ENCODE results near the gene TTC8. TPM values are rescaled to one million over a fixed set of nuclear protein-coding genes. Genes with fewer than 3 reads are reported as not detected.
A peak's percentile ranks its signal among the peaks of the same experiment; 100 is the strongest.
"Not testable (repeated sequence)": the region's sequence is repeated elsewhere in the genome, so short reads cannot be mapped to it uniquely, and the experiment has no call there.

The TTC8 gene
- total RNA-seq, 2 donors from 2014 or later: 13.4 to 16.3 TPM

DNA sequence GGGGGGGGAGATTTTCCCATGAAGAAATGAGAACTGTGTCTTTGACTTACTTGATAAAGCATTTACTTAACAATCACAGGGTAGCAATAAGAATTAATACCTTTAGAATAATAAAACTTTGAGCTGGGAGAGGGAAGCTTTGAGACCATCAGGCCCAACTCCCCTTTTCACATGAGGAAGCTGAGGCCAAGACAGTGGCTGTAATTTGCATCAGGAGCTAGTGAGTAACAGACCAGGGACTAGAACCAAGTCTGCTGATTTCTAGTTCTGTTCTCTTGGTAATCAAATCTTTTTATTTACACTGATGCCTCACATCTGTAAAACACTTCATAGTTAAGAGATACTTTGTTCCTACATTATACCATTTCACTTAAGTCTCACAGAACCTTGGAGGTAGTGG is 28.7 kb downstream of the TTC8 start:
- DNase-seq: no peak
- ATAC-seq: no peak
- intact Hi-C loops (cut with DNase I, micrococcal nuclease): no loop called here

DNA sequence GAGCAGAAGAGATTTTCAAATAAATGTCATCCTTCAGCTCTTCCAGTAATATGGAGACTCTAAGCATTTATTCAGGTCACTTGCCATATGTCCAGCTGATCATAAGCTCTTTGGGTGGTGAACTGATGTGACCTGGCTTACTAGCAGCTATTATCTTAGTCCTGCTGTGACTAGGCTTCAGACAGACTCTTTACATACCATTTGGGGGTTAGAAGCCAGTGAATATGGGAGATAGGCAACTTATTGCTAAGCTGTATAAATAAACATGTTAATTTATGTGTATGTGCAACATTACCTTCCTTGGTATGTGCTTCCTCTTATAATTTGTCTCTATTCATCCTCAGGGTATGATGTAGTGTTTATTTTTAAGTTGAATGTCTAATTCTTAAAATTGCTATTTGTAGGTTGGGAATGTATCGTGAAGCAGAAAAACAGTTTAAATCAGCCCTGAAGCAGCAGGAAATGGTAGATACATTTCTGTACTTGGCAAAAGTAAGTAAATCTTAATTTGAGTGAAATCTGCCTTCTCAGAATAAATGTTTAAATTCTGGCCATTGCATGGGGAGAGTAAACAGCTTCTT is 32.4 kb downstream of the TTC8 start:
- DNase-seq: no peak
- intact Hi-C loops (cut with DNase I, micrococcal nuclease): no loop called here
- ATAC-seq: no peak

DNA sequence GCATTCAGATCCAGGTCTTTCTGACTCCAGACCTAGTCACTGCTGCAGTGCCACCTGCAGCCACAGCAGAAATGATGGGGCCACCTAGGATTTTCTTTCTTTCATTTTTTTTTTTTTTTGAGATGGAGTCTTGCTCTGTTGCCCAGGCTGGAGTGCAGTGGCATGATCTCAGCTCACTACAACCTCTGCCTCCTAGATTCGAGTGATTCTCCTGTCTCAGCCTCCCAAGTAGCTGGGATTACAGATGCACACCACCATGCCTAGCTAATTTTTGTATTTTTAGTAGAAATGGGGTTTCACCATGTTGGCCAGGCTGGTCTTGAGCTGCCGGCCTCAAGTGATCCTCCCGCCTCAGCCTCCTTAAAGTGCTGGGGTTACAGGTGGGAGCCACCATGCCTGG is 33.4 kb downstream of the TTC8 start:
- DNase-seq; ATAC-seq; intact Hi-C loops (cut with DNase I, micrococcal nuclease): not testable (repeated sequence)

DNA sequence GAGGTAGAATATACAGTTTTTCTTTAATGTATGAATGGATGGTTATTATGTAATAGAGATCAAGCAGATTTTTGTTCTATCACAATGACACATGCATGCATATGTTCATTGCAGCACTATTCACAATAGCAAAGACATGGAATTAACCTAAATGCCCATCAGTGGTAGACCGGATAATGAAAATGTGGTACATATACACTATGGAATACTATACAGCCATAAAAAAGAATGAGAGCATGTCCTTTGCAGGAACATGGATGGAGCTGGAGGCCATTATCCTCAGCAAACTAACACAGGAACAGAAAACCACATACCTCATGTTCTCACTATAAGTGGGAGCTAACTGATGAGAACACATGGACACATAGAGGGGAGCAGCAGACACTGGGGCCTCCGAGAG is 34.7 kb downstream of the TTC8 start:
- intact Hi-C loops (cut with DNase I, micrococcal nuclease); ATAC-seq: not testable (repeated sequence)

DNA sequence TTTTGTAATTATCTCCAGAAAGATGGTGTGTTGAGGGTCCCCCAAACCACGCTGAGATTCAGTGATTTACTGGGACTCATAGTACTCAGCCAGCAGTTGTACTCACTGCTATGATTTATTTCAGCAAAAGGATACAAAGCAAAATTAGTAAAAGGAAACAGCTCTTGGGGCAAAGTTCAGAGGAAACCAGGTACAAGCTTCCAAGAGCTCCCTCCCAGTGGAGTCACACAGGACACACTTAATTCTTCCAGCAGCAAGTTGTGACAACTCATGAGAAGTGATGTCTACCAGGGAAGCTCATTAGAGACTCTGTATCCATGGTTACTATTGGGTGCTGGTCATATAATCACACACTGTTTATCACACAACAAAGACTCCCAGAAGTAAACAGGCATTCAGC is 38.7 kb downstream of the TTC8 start:
- DNase-seq: no peak
- ATAC-seq: peak; percentile 51
- intact Hi-C loops (cut with DNase I, micrococcal nuclease): no loop called here

More for the DNA sequence above, 34.7 kb downstream of the TTC8 start:
- not testable (repeated sequence) for DNase-seq

DNA sequence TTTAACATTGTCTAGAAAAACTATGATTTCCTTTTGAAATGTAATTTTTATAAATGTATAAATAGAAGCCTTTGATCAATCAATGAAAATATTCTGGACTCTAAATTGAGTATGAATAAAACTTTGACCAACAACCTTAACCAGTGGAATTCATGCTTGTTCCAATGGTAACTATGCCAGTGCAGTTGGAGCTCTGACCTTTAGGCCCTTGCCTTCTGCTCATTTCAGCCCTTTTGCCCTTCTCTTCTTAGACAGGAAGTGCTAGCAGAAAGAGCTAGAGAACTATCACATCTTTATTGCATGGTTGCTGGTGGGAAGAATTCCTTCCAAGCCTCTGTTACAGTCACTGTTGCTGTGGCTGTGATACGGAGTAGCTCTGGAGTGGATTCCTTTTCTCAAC is 39.7 kb downstream of the TTC8 start:
- no peak for ATAC-seq
- intact Hi-C loops (cut with DNase I, micrococcal nuclease): no loop called here
- no peak for DNase-seq

DNA sequence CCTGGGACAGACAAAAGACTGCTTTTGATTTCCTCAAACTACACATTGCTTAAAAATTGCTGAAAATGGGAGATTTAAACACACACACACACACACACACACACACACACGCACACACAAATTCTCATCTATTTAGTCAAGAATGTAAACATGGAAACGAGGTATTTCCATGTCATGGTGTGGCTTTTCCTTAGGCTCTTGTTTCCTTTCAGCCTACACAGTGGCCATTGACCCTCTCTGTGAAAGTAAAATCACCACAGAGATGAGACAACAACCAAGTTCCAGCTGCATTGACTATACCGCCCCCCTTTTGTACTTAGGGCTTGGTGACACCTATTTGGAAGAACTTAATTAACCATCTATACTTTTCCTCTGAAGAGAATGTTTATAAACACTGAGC is 41.9 kb downstream of the TTC8 start:
- no peak for DNase-seq
- ATAC-seq: no peak
- intact Hi-C loops (cut with DNase I, micrococcal nuclease): no loop called here

DNA sequence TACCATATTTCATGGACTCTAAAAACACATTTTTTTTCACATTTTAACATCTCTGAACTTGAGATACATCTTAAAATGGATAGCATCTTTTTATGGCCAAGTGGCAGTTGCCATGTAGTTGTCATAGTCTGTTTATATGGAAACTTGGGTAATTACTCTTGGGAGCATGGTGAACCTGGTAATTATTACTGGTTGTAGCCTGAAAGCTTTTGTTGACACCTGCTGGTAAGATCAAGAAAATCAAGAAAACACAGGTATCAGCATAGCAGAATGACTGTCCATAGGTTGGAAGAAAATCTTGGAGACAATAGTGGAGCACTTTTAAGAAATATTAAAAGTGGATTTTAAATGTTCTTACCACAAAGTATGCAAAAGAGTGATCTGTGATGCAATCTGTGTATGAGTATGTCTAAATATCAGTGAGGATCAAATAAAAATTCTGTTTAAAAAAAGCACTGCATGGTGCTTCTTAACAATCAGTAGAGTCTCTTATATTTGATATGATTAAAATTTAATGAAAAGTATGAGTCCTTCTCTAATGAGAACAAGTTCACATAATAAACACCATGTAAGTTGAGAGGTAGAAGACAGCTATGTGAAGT is 44.2 kb downstream of the TTC8 start:
- peak; percentile 65 for ATAC-seq
- intact Hi-C loops (cut with DNase I, micrococcal nuclease): no loop called here
- no peak for DNase-seq

DNA sequence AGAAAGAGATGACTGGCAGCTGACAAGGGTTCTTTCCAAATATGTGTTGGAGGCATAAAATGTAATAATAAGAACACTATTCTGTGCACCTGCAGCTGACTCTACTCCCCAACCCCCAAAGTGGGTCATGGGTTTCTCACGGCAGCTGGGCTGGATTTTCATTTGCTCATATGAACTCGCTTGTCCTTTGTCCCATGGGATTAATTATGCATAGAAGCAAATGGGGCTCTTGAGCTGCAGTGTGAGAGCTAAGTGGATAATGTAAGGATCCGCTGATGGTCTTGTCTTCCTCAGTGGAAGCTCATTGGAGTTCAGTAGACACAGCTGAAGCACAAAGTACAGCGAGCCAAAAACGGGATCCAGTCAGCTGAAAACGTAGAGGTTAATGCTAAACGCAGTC is 46.3 kb downstream of the TTC8 start:
- intact Hi-C loops (cut with DNase I, micrococcal nuclease): loop anchor here in 1 of 2 donors (10.0 kb wide), 1 partner anchor 206 kb away; no protein-coding TSS in a partner anchor
- DNase-seq (no peak), ATAC-seq (no peak)

DNA sequence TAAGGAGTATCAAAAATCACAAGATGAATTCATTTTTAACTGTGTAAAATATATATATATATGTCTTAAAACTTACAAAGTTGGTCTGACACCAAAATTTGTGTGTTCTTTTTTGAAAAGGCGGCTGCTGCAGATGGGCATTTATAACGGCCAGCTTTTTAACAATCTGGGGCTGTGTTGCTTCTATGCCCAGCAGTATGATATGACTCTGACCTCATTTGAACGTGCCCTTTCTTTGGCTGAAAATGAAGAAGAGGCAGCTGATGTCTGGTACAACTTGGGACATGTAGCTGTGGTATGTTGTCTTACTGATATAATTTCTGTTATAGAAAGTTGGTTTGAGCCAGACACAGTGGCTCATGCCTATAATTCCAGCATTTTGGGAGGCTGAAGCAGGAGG is 47.0 kb downstream of the TTC8 start:
- DNase-seq (no peak), ATAC-seq (no peak)
- intact Hi-C loops (cut with DNase I, micrococcal nuclease): loop anchor here in 1 of 2 donors (10.0 kb wide), 1 partner anchor 207 kb away; no protein-coding TSS in a partner anchor

DNA sequence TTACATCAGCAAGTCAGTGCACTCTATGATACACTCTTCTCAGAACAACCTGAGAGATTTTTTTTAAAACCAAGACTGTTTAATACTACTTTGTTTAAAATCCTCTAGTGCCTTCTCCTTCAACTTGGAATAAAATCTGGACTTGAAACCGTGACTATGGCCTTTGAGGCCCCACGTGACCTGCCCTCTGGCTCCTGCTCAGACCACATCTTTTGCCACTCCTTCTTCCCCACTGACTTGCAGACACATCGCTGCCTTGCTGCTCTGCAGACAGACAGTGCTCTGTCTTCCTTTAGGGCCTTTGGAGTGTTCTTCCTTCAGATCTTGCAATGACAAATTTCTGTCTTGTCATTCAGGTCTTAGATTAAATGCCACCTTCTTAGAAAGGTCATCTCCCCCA is 48.5 kb downstream of the TTC8 start:
- intact Hi-C loops (cut with DNase I, micrococcal nuclease): loop anchor here in 1 of 2 donors (10.0 kb wide), 1 partner anchor 208 kb away; no protein-coding TSS in a partner anchor
- DNase-seq: no peak
- no peak for ATAC-seq

DNA sequence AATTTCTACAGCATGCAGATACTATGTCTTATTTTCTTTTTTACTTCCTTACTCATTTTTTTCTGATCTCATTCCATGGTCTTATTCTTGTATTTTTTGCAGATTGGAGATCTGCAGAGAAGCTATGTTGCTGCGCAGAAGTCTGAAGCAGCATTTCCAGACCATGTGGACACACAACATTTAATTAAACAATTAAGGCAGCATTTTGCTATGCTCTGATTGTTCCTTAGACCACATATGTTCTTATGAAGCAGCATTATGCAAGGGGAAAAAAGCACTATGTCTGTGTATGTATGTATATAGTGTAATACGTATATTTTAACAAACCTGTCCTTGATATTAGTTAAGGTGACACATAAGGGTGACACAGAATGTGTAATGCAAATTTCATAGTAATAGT is 52.7 kb downstream of the TTC8 start:
- no peak for DNase-seq
- intact Hi-C loops (cut with DNase I, micrococcal nuclease): loop anchor here in 1 of 2 donors (10.0 kb wide), 1 partner anchor 212 kb away; no protein-coding TSS in a partner anchor
- ATAC-seq: no peak

DNA sequence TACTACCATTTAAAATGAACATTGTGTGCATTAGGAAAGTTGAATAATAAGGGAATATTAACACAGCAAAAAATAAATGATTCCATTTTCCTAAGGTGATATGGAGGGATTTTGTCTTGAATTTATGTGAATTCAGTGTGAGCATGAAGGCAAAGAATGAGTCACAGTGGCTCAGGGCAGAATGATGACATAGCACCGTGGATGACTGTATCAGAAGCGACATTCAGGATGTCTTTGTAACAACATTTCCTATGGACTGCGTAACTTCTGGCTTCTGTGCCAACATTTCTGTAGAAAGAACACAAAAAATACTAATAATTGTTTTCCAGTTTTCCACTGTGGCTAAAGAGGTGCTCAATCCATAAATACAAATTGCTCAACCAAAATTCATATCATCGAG is 54.6 kb downstream of the TTC8 start:
- no peak for DNase-seq

DNA sequence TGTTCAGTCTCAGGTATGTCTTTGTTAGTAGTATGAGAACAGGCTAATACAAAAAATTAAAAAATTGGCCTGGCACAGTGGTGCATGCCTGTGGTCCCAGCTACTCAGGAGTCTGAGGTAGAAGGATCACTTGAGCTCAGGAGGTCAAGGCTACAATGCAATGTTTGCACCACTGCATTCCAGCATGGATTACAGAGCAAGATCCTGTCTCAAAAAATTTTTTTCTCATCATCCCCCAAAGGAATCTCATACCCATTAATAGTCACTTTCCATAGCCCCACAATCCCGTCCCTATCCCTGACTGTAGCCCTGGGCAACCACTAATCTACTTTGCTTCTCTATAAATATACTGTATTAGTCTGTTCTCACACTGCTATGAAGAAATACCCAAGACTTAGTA is 57.8 kb downstream of the TTC8 start:
- intact Hi-C loops (cut with DNase I, micrococcal nuclease): no loop called here
- ATAC-seq: no peak
- no peak for DNase-seq

More for the DNA sequence above, 54.6 kb downstream of the TTC8 start:
- intact Hi-C loops (cut with DNase I, micrococcal nuclease): loop anchor here in 1 of 2 donors (10.0 kb wide), 1 partner anchor 214 kb away; no protein-coding TSS in a partner anchor
- no peak for ATAC-seq

DNA sequence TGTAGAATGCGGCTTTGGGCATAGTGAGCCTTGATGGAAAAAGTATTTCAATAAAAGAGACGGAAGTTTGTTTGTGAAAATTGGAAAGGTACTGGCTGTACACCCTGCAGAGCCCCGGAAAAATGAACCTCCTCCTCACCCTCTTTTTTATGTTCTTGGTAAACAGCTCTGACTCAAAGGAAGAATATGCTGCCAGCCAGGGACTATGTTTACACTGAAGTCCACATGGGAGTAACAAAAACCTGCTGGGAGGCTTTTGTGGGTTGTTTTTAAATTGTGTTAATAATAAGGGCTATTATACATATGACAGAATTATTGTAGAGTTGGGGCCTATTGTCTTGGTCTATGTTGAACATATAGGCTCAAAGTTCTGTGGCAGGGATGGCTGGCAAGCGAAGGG is 70.7 kb downstream of the TTC8 start:
- DNase-seq: no peak
- peak; percentile 37 for ATAC-seq
- intact Hi-C loops (cut with DNase I, micrococcal nuclease): no loop called here

DNA sequence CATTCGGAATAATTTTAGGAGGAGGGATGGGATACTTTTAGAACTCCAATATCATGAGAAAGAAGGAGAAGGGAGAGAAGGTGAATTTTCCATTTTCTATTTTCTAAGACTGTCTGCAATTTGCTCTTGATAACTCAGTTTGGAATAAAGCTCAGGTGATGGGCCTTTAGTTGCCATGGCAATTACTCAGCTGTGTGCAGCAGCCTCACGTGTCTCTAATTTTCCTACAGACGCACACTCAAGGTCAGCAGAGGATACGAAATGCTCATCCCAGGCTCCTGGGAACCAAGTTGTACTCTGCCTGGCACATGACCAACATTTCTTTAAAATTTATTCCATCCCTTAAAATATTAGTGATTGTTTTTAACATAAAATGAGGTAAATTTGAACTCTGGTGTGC is 76.7 kb downstream of the TTC8 start:
- no peak for ATAC-seq
- no peak for DNase-seq
- intact Hi-C loops (cut with DNase I, micrococcal nuclease): no loop called here

DNA sequence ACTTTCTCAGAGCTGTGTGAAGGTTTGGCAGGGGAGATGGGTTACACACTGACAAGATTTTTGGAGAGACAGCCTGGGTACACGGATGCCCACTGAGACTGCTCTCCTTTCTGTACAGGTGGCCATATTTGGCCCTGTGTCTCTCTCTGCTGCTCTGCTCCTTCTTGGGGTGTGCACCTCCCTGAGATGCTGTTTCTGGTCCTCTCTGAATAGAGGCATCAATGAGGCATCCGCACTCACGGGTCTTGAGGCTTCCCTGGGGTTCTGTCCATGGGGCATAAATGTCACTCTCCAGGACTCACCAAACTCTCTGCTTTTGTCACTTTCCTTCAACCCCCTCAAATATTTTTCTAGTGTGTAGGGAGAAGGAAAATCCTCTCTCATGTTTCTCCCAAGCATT is 77.5 kb downstream of the TTC8 start:
- intact Hi-C loops (cut with DNase I, micrococcal nuclease): no loop called here
- ATAC-seq (no peak), DNase-seq (no peak)

DNA sequence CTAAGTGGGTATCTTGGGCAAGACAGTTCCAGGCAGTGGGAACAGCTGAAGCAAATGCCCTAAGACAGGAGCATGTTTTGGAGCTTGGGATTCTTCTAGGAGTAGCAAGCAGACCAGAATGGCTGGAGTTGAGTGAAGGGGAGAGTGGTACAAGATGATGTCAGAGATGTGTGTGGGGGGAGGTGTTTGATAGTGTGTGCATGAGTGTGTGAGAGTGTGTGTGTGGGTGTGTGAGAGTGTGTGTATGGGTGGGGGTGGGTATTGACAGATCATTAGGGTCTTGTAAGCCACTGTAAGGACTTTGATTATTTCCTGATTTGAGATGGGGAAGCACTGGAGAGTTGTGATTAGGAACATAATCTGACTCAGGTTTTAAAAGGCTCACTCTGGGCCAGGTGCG is 78.4 kb downstream of the TTC8 start:
- intact Hi-C loops (cut with DNase I, micrococcal nuclease): no loop called here
- DNase-seq: no peak
- ATAC-seq: no peak

DNA sequence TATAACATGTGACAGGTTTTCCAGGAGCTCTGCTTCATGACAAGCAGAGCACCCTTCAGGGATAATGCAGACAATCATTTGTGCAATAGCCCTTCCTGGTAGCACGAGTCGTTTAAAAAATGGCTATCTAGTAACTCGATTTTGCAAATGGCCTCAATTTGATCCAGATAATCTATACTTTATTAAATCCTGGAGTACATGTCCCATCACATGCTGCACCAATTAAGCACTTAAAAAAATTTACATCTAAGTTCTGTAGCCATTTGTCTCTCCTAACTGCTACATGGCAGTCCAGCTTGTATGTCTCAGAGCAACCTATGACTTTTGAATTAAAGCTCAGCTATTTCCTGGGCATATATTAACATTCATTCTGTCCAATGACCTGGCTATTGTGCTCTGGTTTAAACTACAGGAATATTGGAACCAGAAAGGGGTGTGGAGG is 79.8 kb downstream of the TTC8 start:
- DNase-seq (no peak), ATAC-seq (no peak)
- intact Hi-C loops (cut with DNase I, micrococcal nuclease): no loop called here

DNA sequence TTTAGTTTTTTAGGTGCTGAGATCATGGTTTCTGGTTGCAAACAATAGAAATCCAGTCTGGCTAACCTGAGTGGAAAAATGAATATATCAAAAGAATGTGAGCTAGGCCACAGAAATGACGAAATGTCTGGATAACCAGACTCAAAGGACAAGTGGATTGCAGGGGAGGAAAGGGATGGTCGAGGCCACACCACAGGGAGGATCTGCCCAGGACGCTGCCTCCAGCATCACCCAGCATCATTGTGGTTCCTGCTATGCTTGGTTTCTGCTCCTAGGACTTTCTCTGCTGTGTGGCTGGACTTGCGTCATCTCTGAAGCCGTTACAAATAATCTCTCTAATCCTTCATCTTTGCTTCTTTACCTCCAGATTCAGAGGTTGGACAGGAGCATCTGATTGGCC is 80.4 kb downstream of the TTC8 start:
- intact Hi-C loops (cut with DNase I, micrococcal nuclease): no loop called here
- DNase-seq: no peak
- no peak for ATAC-seq

DNA sequence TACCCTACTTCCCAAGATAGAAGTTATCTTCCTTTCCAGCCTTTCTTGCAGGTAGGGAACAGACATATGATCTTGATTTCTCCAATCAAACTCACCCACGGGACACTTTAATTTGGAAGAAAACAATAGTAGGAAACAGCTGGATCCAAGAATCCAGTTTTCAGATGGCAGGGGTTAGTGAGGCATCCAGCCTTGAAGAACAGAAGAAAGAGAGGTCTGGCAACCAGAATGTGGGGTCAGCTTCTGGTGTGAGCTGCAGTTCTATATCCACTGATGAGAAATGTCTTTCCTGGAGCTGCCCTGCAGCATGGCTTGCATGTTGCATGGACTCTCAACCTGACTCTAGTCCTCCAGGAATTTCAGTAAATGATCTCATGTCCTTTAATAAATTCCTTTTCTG is 83.8 kb downstream of the TTC8 start:
- intact Hi-C loops (cut with DNase I, micrococcal nuclease): no loop called here
- no peak for DNase-seq
- ATAC-seq: no peak

Measured in left colon (tissue), 2 donors.